Heart left ventricle (tissue), 16 donors: ENCODE data around the gene SNED1. TPM values are rescaled to one million over a fixed set of nuclear protein-coding genes. Genes with fewer than 3 reads are reported as not detected.

ENCODE experiments used
- ATAC-seq, 4 donors: fragments of 200-7000 bp; cut with Tn5 transposase; one replicate each; pipeline ENCODE4 v1.9.1; 2020 to 2022; ENCODE audit warnings: moderate library complexity in 4 of 4, mild to moderate bottlenecking in 3 of 4, moderate number of reproducible peaks in 1 of 4
- DNase-seq, 5 donors: peaks; one replicate each; pipeline ENCODE4 v3.0.0-alpha.2; 2020
- H3K27ac ChIP-seq, 12 donors: fragments of 200-600 bp; sonication (generic) in 4 of 12; one replicate each; pipeline versions ENCODE4 v1.5.0 to v1.8.0; 2016 to 2022; ENCODE audit warnings: mild to moderate bottlenecking in 2 of 12
- H3K27me3 ChIP-seq, 9 donors: fragments of 200-600 bp; sonication (generic) in 2 of 9; one replicate each; pipeline versions ENCODE4 v1.5.1 to v1.8.0; 2016 to 2022; ENCODE audit warnings: mild to moderate bottlenecking in 3 of 9
- H3K36me3 ChIP-seq, 9 donors: fragments of 200-600 bp; sonication (generic) in 2 of 9; one replicate each; pipeline versions ENCODE4 v1.5.0 to v1.8.0; 2018 to 2022; ENCODE audit warnings: mild to moderate bottlenecking in 2 of 9
- H3K4me1 ChIP-seq, 12 donors: fragments of 200-600 bp; sonication (generic) in 4 of 12; one replicate each; pipeline versions ENCODE4 v1.5.0 to v1.8.0; 2016 to 2022; ENCODE audit warnings: mild to moderate bottlenecking in 3 of 12
- H3K4me3 ChIP-seq, 12 donors: fragments of 200-600 bp; sonication (generic) in 4 of 12; one replicate each; pipeline versions ENCODE4 v1.5.0 to v1.8.0; 2017 to 2022; ENCODE audit warnings: mild to moderate bottlenecking in 9 of 12, moderate library complexity in 4 of 12
- H3K9me3 ChIP-seq, 12 donors: fragments of 200-600 bp; sonication (generic) in 4 of 12; one replicate each; pipeline versions ENCODE4 v1.5.0 to v1.8.0; 2016 to 2022; ENCODE audit warnings: mild to moderate bottlenecking in 1 of 12
- POLR2A ChIP-seq, 2 donors: fragments of 450-650 bp; IDR thresholded peaks; one replicate each; pipeline ENCODE4 v1.6.1; 2017; ENCODE audit warnings: antibody characterized with exemption in 2 of 2, mild to moderate bottlenecking in 2 of 2, moderate library complexity in 2 of 2
- WGBS, 4 donors: extraction: QIAGEN DNeasy Blood & Tissue Kit in 2 of 4; methylation state at CpG; one replicate each; pipeline versions ENCODE4 v1.1.5 to v1.1.7; 2013 to 2018; 5-methylcytosine and 5-hydroxymethylcytosine counted together
- intact Hi-C, 10 donors: fragments of 100-400 bp; cut with DNase I; formaldehyde crosslinking; loops; one replicate each; pipeline versions ENCODE4 v1.11.1 to v1.14.2; 2022
- long read RNA-seq, 3 donors: library from polyadenylated mRNA; unstranded; transcript quantifications; one replicate each; pipeline ENCODE4 v2.0.0, GENCODE V29; 2020 to 2021
- polyA plus RNA-seq, 2 donors: library from polyadenylated mRNA; stranded (reverse); fragments of 200-250 nt; gene quantifications; one replicate each; pipeline ENCODE4 v1.2.3, GENCODE V29; 2013
- total RNA-seq, 9 donors: library from RNA; depleted of rRNA in 2 of 9; stranded (reverse); fragments of >200 nt in 2 of 9; fragmentation: NEBNext Ultra II Directional in 3 of 9; extraction: Animal tissue kit (Norgen Biotek cat#: 25700) in 3 of 9; gene quantifications; one replicate each; pipeline versions ENCODE4 v1.1.0 to v1.2.4, GENCODE V29; 2016 to 2023
- TF ChIP-seq, protein P1 (sequence below), 12 donors: fragments of 200-600 bp; sonication (generic) in 4 of 12; IDR thresholded peaks; one replicate each; pipeline versions ENCODE4 v1.5.0 to v1.8.0; 2018 to 2022; ENCODE audit warnings: antibody characterized with exemption in 12 of 12, mild to moderate bottlenecking in 5 of 12
- donor health status: ischemic (EF 13 %, LVEDD 7.1; RV severe dilation, severe dysfunction).
- donor health status: healthy with polysubstance abuse.
- donor health status: DM: no; HTN: yes; CAD: no.
- donor health status: DM: no; HTN: no; CAD: no.
- donor health status: ischemic (EF 25% LVEDD 6.9; RV normal size, moderate dysfunction).
- donor health status: ischemic (EF 25% LVEDD 5.7; RV mildly dilated, moderate dysfunction).
- donor health status: healthy.
- donor health status: DM: yes; HTN: yes; CAD: no.
- donor health status: ischemic (EF 35%, LVEDD 5.7; RV mildly dilated, moderate dysfunction).
- donor health status: nonischemic (EF 11% LVEDD 7.7; RV severe dilation, severe dysfunction).
- donor health status: DM: yes; HTN: yes; CAD: no.
- donor health status: PGD.
- donor health status: ischemic (EF 29% LVEDD 5.4; RV normal size, mild dysfunction).
- donor health status: nonischemic (EF 23%, LVEDD 6.1; RV moderate dilation, normal function).

Gene SNED1
- total RNA-seq, result 10 to 100 TPM in 2 of 9 donors, 1 to 10 TPM in 7; 3.1 to 14.7 (median 5.6) TPM
- polyA plus RNA-seq, result 1 to 10 TPM; 4.2 to 4.3 TPM
- long read RNA-seq, donor 1, partial matches to known transcripts, result 2 of 5 reads
- long read RNA-seq, donor 1, other reads (novel, unspliced or antisense), result 3 of 5 reads
- long read RNA-seq, donor 2, partial matches to known transcripts, result 3 of 8 reads
- long read RNA-seq, donor 2, other reads (novel, unspliced or antisense), result 5 of 8 reads
- long read RNA-seq, donor 3, partial matches to known transcripts, result 1 of 3 reads
- long read RNA-seq, donor 3, other reads (novel, unspliced or antisense), result 2 of 3 reads

DNA sequence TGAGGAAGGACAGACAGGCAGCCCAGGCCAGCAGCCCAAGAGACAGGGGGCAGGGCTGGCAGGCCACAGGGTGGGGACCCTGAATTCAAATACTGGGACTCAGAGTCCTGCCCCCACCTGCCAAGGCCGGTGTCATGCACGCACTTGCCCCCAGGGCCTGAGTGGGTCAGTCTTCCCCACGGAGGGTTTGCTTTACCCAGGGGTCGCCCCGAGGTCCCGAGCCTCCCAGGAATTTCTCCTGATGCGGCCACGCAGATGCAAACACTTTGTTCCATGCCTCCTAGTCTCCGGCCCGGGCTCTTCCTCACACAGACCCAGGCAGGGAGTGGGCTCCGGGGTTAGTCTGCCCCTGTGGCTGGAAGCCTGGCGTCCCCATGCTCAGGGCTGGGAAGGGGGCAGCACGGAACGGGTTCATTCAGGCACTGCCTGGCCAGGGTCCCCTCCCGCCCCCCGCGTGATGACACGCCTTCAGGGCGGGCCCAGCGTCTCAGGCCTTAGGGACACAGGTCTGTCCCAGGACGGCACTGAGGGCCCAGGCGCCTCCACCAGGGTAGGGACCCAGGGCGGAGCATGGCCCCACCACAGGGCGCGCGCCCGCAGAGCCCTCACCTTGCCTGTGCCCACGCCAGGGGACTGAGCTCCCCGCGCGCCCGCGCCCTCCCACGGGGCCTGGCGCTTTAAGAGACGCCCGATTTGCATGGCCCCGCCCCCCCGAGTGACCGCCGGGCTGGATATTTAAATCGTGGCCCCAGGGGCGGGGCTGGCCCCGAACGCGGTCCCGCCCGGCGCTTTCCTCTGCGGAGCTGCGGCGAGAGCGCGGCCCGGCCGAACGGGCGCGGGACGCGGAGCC, at the start of gene SNED1:
SNED1 (plus strand) TSS at position 763 of the 850 bp plus-strand sequence. CDS start 220 bp downstream, outside the sequence.
- WGBS, 4 donors, result 3 to 26% (median 6%) methylated on average over 11 to 61 of the region's 61 CpGs
- peaks cover 0 to 47% (median 27%) of the 10 kb centered on the region in 12 donors for H3K4me1 ChIP-seq
- H3K4me3 ChIP-seq, result peak within 1 kb of the TSS; percentile 46 to 94 (median 68)
- peaks cover 0 to 4% (median 0%) of the 10 kb centered on the region in 9 donors for H3K27me3 ChIP-seq
- intact Hi-C loops, result loop anchor here in 3 of 10 donors (10.0 kb wide), 2 partner anchors 83 to 433 kb away; partner anchors contain the start of genes DUSP28 (in 1 of the 3) and RNPEPL1 (in 1 of the 3)
- peaks cover 0 to under 1% (median 0%) of the 10 kb centered on the region in 9 donors for H3K36me3 ChIP-seq
- H3K9me3 ChIP-seq, result peaks cover 0 to 3% (median 0%) of the 10 kb centered on the region in 12 donors
- peak within 1 kb of the TSS; percentile 2 to 90 (median 76) for H3K27ac ChIP-seq
- ATAC-seq (peak; percentile 84 to 92 (median 87)), DNase-seq (peak; percentile 91 to 95 (median 91))
- TF ChIP-seq POLR2A (IDR thresholded peaks at IDR 0.05), result peak in 1 of 2 donors; percentile 61
- TF ChIP-seq, protein P1, sequence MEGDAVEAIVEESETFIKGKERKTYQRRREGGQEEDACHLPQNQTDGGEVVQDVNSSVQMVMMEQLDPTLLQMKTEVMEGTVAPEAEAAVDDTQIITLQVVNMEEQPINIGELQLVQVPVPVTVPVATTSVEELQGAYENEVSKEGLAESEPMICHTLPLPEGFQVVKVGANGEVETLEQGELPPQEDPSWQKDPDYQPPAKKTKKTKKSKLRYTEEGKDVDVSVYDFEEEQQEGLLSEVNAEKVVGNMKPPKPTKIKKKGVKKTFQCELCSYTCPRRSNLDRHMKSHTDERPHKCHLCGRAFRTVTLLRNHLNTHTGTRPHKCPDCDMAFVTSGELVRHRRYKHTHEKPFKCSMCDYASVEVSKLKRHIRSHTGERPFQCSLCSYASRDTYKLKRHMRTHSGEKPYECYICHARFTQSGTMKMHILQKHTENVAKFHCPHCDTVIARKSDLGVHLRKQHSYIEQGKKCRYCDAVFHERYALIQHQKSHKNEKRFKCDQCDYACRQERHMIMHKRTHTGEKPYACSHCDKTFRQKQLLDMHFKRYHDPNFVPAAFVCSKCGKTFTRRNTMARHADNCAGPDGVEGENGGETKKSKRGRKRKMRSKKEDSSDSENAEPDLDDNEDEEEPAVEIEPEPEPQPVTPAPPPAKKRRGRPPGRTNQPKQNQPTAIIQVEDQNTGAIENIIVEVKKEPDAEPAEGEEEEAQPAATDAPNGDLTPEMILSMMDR (IDR thresholded peaks at IDR 0.05), result no peak

GRCh38 chr2:240948905-240949790, 49.3 kb upstream of the SNED1 start:
- Histone ChIP-seq H3K4me1 (peaks cover 0 to 4% (median 0%) of the 10 kb centered on the region in 12 donors), H3K36me3 (no peaks in the 10 kb centered on the region), H3K9me3 (no peaks in the 10 kb centered on the region), H3K27me3 (no peaks in the 10 kb centered on the region), H3K4me3 (no peak overlapping the region), H3K27ac (no peak overlapping the region)
- WGBS, 4 donors, result 81 to 88% (median 84%) methylated on average over 17 to 23 of the region's 23 CpGs
- intact Hi-C loops, result no loop called here
- ATAC-seq (no peak), DNase-seq (peak; percentile 5 to 48 (median 15))
- TF ChIP-seq POLR2A (IDR thresholded peaks at IDR 0.05), result no peak
- TF ChIP-seq, protein P1 (IDR thresholded peaks at IDR 0.05), result no peak

- no peaks in the 10 kb centered on the region for H3K9me3 ChIP-seq
- H3K36me3 ChIP-seq, result no peaks in the 10 kb centered on the region
- ATAC-seq, result no peak
- WGBS, 4 donors, result 86 to 90% (median 88%) methylated on average over 11 to 14 of the region's 14 CpGs
- H3K4me3 ChIP-seq, result no peak overlapping the region
- TF ChIP-seq, protein P1 (IDR thresholded peaks at IDR 0.05), result no peak
- TF ChIP-seq POLR2A (IDR thresholded peaks at IDR 0.05), result no peak
- no peaks in the 10 kb centered on the region for H3K27me3 ChIP-seq
- peaks cover 0 to 4% (median 0%) of the 10 kb centered on the region in 12 donors for H3K4me1 ChIP-seq
- intact Hi-C loops, result no loop called here
- DNase-seq, result peak in 2 of 5 donors; percentile 9 to 21
- no peak overlapping the region for H3K27ac ChIP-seq
Observed at GRCh38 chr2:240949791-240950705, 48.4 kb upstream of the SNED1 start.
